Panc1 (cell line): Measurements from ENCODE around the gene MSI2. TPM values are rescaled to one million over a fixed set of nuclear protein-coding genes. Genes with fewer than 3 reads are reported as not detected.

Experiments used
- ATAC-seq: fragments of 200-7000 bp; cut with Tn5 transposase; 2 replicates; pipeline ENCODE4 v1.9.1; 2020; ENCODE audit warnings: mild to moderate bottlenecking, moderate library complexity
- BruUV-seq: library from RNA; stranded (reverse); fragments of 400-500 nt; replicated peaks from 2 replicates; lab custom pipeline; 2021; lab: Mats Ljungman, UMichigan
- CTCF ChIA-PET: fragments of 300-600 bp; sonication (Branson Sonifier 250); formaldehyde crosslinking; loops from one replicate; lab custom pipeline; 2022; ENCODE audit warnings: antibody characterized with exemption; lab: Charles Lee
- POLR2A ChIA-PET: fragments of 300-600 bp; sonication (Branson Sonifier 250); formaldehyde crosslinking; loops from one replicate; lab custom pipeline; 2022; ENCODE audit warnings: antibody characterized with exemption; lab: Charles Lee
- DNase-seq: peaks from one replicate; pipeline ENCODE4 v3.0.0-alpha.2; 2010; ENCODE audit warnings: low read depth, low spot score
- H3K27ac ChIP-seq: 2 replicates; pipeline ENCODE4 v1.5.1; 2011; ENCODE audit warnings: mild to moderate bottlenecking, low read length, inconsistent platforms
- H3K27me3 ChIP-seq: fragments of 200-500 bp; sonication (Bioruptor generic); 2 replicates; pipeline ENCODE4 v1.6.0; 2014; ENCODE audit warnings: low read length, inconsistent platforms; ENCODE audit not compliant: control insufficient read depth, insufficient read depth
- H3K36me3 ChIP-seq: fragments of 200-500 bp; sonication (Bioruptor generic); 2 replicates; pipeline ENCODE4 v1.5.1; 2014; ENCODE audit warnings: inconsistent platforms, mild to moderate bottlenecking, low read length, moderate library complexity; ENCODE audit not compliant: control insufficient read depth, insufficient read depth
- H3K4me1 ChIP-seq: 2 replicates; pipeline ENCODE4 v1.5.1; 2011; ENCODE audit warnings: inconsistent platforms, mild to moderate bottlenecking, low read length, moderate library complexity; ENCODE audit not compliant: control insufficient read depth, insufficient read depth
- H3K4me3 ChIP-seq, 2 experiments: 2 replicates each; pipeline ENCODE4 v1.5.1; 2011 to 2012; ENCODE audit warnings: low read depth in 2 of 2, low read length in 2 of 2, mild to moderate bottlenecking in 2 of 2, inconsistent platforms in 1 of 2, moderate library complexity in 1 of 2
- H3K9me3 ChIP-seq: fragments of 200-500 bp; sonication (Bioruptor generic); 2 replicates; pipeline ENCODE4 v1.5.1; 2014; ENCODE audit warnings: low read depth, mild to moderate bottlenecking, inconsistent platforms, low read length, moderate library complexity; ENCODE audit not compliant: control insufficient read depth, insufficient read depth
- CTCF ChIP-seq: fragments of 450-650 bp; IDR thresholded peaks from 2 replicates; pipeline ENCODE4 v1.5.1; 2017; ENCODE audit warnings: mild to moderate bottlenecking
- POLR2AphosphoS5 ChIP-seq: IDR thresholded peaks from 2 replicates; pipeline ENCODE4 v1.6.1; 2012; ENCODE audit warnings: mild to moderate bottlenecking, low read depth, low read length, moderate library complexity
- REST ChIP-seq, 2 experiments: IDR thresholded peaks; 2 replicates each; pipeline ENCODE4 v1.6.1; 2011 to 2012; ENCODE audit warnings: low read depth in 2 of 2, control low read depth in 1 of 2, low read length in 1 of 2, mild to moderate bottlenecking in 1 of 2, moderate library complexity in 1 of 2; ENCODE audit not compliant: insufficient read depth in 1 of 2
- SIN3A ChIP-seq: IDR thresholded peaks from 2 replicates; pipeline ENCODE4 v1.6.1; 2012; ENCODE audit warnings: low read depth, mild to moderate bottlenecking, low read length, moderate library complexity, borderline replicate concordance; ENCODE audit not compliant: insufficient read depth
- TCF7L2 ChIP-seq: IDR thresholded peaks from 2 replicates; pipeline ENCODE4 v1.6.1; 2011; ENCODE audit warnings: mild to moderate bottlenecking, low read depth, low read length, inconsistent platforms
- in situ Hi-C: cut with HindIII; loops from 2 replicates; pipeline ENCODE4 v1.10.0; 2016; ENCODE audit warnings: low sequenced_read_pairs, low pct_unique_long_range_greater_than_20kb
- intact Hi-C: fragments of 100-400 bp; cut with micrococcal nuclease; formaldehyde crosslinking; loops from one replicate; pipeline ENCODE4 v1.10.0; 2022; ENCODE audit not compliant: unreplicated experiment
- total RNA-seq: library from RNA; stranded (reverse); gene quantifications from one replicate; pipeline ENCODE4 v1.2.1, GENCODE V29; 2021; ENCODE audit not compliant: unreplicated experiment

Gene MSI2
- total RNA-seq, 1 experiment from 2014 or later = 38.5 TPM

GRCh38 chr17:57672971-57673370 is 416.6 kb downstream of the MSI2 start:
- no TSS peak for BruUV-seq
- ChIA-PET CTCF (interaction anchor here (1.2 to 2.8 kb wide), 3 partner anchors 75 to 430 kb away, joined by 3 to 21 read pairs (median 20); no protein-coding TSS in a partner anchor), POLR2A (no interaction called here)
- intact Hi-C loops = loop anchor here (2.0 kb wide), 2 partner anchors 76 to 430 kb away; no protein-coding TSS in a partner anchor
- H3K4me3 ChIP-seq = no peak overlapping the region
- H3K36me3 ChIP-seq = no peaks in the 10 kb centered on the region
- TF ChIP-seq TCF7L2 (no peak), CTCF (no peak), POLR2AphosphoS5 (no peak), SIN3A (no peak), REST (IDR thresholded peaks at IDR 0.05; ENCODE audit: insufficient read depth in 1 of 2, low read depth in 2 of 2, low read length in 1 of 2) (no peak)
- H3K27ac ChIP-seq = no peak overlapping the region
- H3K4me1 ChIP-seq = 0 out of 2 replicates have a peak, but pooled peaks cover 5% of the 10 kb centered on the region
- H3K9me3 ChIP-seq = no peaks in the 10 kb centered on the region
- ATAC-seq (no peak), DNase-seq (no peak)
- in situ Hi-C loops = no loop called here
- H3K27me3 ChIP-seq = no peaks in the 10 kb centered on the region

DNA sequence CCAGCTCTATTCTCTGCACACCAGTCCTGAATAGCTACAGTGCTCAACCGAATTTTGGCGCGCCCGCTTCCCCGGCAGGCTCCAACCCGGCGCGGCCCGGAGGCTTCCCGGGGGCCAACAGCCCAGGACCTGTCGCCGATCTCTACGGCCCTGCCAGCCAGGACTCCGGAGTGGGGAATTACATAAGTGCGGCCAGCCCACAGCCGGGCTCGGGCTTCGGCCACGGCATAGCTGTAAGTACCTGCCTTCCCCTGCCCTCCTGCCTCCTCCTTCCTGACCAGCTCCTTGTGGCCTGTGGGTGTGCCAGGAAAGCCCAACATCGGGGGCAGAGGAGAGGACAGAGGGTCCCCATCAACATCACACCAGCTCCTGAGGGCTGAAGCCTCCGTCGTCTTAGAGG is 418.6 kb downstream of the MSI2 start:
- intact Hi-C loops = no loop called here
- H3K27me3 ChIP-seq = no peaks in the 10 kb centered on the region
- no peak overlapping the region for H3K27ac ChIP-seq
- in situ Hi-C loops = no loop called here
- ChIA-PET POLR2A (no interaction called here), CTCF (interaction anchor here (0.7 kb wide), 1 partner anchor 621 kb away, joined by 3 read pairs; no protein-coding TSS in a partner anchor)
- DNase-seq (no peak), ATAC-seq (no peak)
- TF ChIP-seq POLR2AphosphoS5 (no peak), REST (IDR thresholded peaks at IDR 0.05; ENCODE audit: insufficient read depth in 1 of 2, low read depth in 2 of 2, low read length in 1 of 2) (no peak), SIN3A (no peak), TCF7L2 (no peak), CTCF (no peak)
- H3K36me3 ChIP-seq = no peaks in the 10 kb centered on the region
- 0 out of 2 replicates have a peak, but pooled peaks cover 5% of the 10 kb centered on the region for H3K4me1 ChIP-seq
- H3K9me3 ChIP-seq = no peaks in the 10 kb centered on the region
- no peak overlapping the region for H3K4me3 ChIP-seq
- BruUV-seq = no TSS peak
